ENCODE results near the gene NSG1.

- TF ChIP-seq EZH2phosphoT487 (IDR thresholded peaks at IDR 0.05): no peak
- TF ChIP-seq CTCF (IDR thresholded peaks at IDR 0.05): no peak
- TF ChIP-seq EZH2 (IDR thresholded peaks at IDR 0.05): no peak
These were observed 16.1 kb downstream of the NSG1 start for GRCh38 chr4:4402966-4403365.
